Measurements from ENCODE around the gene PIK3C3.

DNA sequence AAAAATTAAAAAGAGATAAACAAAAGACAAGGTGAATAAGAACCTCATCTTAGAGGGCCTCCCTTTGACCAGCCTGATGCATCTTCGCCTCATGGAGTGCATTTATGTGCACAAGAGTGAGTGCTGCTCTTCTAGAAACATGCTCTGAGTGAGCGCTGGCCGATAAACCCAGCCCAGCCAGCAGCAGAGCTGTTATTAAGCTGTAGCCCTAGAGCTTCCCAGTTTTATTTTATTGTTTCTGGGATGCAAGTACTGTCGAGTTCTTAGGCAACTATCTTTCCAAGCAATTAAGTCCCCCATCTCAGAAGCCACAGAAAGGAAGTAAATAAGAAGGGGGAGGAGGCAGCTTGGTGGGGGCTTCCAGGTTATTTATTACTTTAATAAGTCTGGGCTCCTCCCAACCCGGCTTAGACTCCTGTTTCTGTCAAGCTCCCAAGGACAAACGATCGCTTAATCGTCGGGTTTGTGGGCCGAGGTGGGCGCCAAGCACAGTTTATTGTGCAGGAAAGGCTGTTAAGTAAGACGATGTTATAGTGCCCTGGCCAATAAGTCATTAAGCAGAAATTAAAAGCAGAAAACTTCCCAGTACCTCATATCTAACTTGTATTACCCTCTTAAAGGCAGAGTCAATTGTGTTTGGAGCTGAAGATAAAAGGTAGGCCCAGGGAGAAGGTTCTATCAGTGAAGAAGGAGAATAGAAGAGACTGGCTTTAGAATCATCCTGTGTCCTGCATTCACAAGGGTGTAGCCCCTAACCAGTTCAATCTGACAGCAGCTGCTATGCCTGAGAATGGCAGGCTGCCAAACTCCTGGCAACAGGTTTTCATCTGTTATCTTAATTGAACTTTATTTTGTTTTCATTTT, 176.3 kb downstream of the PIK3C3 start:
- TF ChIP-seq, protein P1, sequence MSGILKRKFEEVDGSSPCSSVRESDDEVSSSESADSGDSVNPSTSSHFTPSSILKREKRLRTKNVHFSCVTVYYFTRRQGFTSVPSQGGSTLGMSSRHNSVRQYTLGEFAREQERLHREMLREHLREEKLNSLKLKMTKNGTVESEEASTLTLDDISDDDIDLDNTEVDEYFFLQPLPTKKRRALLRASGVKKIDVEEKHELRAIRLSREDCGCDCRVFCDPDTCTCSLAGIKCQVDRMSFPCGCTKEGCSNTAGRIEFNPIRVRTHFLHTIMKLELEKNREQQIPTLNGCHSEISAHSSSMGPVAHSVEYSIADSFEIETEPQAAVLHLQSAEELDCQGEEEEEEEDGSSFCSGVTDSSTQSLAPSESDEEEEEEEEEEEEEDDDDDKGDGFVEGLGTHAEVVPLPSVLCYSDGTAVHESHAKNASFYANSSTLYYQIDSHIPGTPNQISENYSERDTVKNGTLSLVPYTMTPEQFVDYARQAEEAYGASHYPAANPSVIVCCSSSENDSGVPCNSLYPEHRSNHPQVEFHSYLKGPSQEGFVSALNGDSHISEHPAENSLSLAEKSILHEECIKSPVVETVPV (CRISPR knock-in tag; IDR thresholded peaks at IDR 0.05) = no peak
- TF ChIP-seq PPARA (CRISPR knock-in tag; IDR thresholded peaks at IDR 0.05; ENCODE audit: borderline replicate concordance) = no peak
- no peak for TF ChIP-seq BACH2 (CRISPR knock-in tag; IDR thresholded peaks at IDR 0.05; ENCODE audit: borderline replicate concordance)
- no peak for TF ChIP-seq ZNF8 (CRISPR knock-in tag; IDR thresholded peaks at IDR 0.05)
- TF ChIP-seq, protein P2, sequence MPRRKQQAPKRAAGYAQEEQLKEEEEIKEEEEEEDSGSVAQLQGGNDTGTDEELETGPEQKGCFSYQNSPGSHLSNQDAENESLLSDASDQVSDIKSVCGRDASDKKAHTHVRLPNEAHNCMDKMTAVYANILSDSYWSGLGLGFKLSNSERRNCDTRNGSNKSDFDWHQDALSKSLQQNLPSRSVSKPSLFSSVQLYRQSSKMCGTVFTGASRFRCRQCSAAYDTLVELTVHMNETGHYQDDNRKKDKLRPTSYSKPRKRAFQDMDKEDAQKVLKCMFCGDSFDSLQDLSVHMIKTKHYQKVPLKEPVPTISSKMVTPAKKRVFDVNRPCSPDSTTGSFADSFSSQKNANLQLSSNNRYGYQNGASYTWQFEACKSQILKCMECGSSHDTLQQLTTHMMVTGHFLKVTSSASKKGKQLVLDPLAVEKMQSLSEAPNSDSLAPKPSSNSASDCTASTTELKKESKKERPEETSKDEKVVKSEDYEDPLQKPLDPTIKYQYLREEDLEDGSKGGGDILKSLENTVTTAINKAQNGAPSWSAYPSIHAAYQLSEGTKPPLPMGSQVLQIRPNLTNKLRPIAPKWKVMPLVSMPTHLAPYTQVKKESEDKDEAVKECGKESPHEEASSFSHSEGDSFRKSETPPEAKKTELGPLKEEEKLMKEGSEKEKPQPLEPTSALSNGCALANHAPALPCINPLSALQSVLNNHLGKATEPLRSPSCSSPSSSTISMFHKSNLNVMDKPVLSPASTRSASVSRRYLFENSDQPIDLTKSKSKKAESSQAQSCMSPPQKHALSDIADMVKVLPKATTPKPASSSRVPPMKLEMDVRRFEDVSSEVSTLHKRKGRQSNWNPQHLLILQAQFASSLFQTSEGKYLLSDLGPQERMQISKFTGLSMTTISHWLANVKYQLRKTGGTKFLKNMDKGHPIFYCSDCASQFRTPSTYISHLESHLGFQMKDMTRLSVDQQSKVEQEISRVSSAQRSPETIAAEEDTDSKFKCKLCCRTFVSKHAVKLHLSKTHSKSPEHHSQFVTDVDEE (CRISPR knock-in tag; IDR thresholded peaks at IDR 0.05) = no peak
- TF ChIP-seq, protein P3, sequence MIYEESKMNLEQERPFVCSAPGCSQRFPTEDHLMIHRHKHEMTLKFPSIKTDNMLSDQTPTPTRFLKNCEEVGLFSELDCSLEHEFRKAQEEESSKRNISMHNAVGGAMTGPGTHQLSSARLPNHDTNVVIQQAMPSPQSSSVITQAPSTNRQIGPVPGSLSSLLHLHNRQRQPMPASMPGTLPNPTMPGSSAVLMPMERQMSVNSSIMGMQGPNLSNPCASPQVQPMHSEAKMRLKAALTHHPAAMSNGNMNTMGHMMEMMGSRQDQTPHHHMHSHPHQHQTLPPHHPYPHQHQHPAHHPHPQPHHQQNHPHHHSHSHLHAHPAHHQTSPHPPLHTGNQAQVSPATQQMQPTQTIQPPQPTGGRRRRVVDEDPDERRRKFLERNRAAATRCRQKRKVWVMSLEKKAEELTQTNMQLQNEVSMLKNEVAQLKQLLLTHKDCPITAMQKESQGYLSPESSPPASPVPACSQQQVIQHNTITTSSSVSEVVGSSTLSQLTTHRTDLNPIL (CRISPR knock-in tag; IDR thresholded peaks at IDR 0.05; ENCODE audit: low read depth) = no peak
- TF ChIP-seq ZNF565 (CRISPR knock-in tag; conservative IDR thresholded peaks at IDR 0.05; ENCODE audit: low read depth) = no peak
- no peak for TF ChIP-seq TOX (CRISPR knock-in tag; IDR thresholded peaks at IDR 0.05; ENCODE audit: borderline replicate concordance)
